NCI-H82 treated with DMSO at 0.1 percent for 48 hours (cell line): ENCODE measurements around the gene CABYR.
A peak's percentile ranks its signal among the peaks of the same experiment; 100 is the strongest.

ENCODE experiments used
- DNase-seq: peaks from one replicate; lab custom pipeline; 2025; ENCODE audit not compliant: unreplicated experiment; lab: John Stamatoyannopoulos, UW

Gene CABYR

GRCh38 chr18:24189007-24189528, 50.2 kb downstream of the CABYR start:
- no peak for DNase-seq

GRCh38 chr18:24189664-24190346, 50.9 kb downstream of the CABYR start:
- no peak for DNase-seq

GRCh38 chr18:24190590-24190989, 51.7 kb downstream of the CABYR start:
- DNase-seq, result no peak

GRCh38 chr18:24195296-24196053, 56.6 kb downstream of the CABYR start:
- DNase-seq, result no peak

- no peak for DNase-seq
These were observed 57.9 kb downstream of the CABYR start for GRCh38 chr18:24196764-24197163.

- DNase-seq, result no peak
These were observed 58.5 kb downstream of the CABYR start for GRCh38 chr18:24197412-24197811.

- DNase-seq, result no peak
These were observed 59.6 kb downstream of the CABYR start for GRCh38 chr18:24198461-24198860.

- no peak for DNase-seq
These were observed 60.6 kb downstream of the CABYR start for GRCh38 chr18:24199372-24199962.

GRCh38 chr18:24200494-24201290, 61.8 kb downstream of the CABYR start:
- no peak for DNase-seq

- no peak for DNase-seq
These were observed 63.1 kb downstream of the CABYR start for GRCh38 chr18:24201699-24202687.

GRCh38 chr18:24204904-24205303, 66.0 kb downstream of the CABYR start:
- DNase-seq, result peak; percentile 91

GRCh38 chr18:24208270-24209035, 69.6 kb downstream of the CABYR start:
- no peak for DNase-seq

GRCh38 chr18:24209558-24209957, 70.7 kb downstream of the CABYR start:
- DNase-seq, result no peak
